PFSK-1 (cell line): ENCODE measurements around the gene FOXA3.

Experiments
- POLR2AphosphoS5 ChIP-seq: IDR thresholded peaks from 2 replicates; pipeline ENCODE4 v1.6.1; 2012; ENCODE audit warnings: low read depth, mild to moderate bottlenecking, control low read depth, low read length, moderate library complexity
- SIN3A ChIP-seq: IDR thresholded peaks from 2 replicates; pipeline ENCODE4 v1.6.1; 2012; ENCODE audit warnings: mild to moderate bottlenecking, low read length, moderate library complexity, borderline replicate concordance; ENCODE audit not compliant: insufficient read depth
- TAF1 ChIP-seq: IDR thresholded peaks from 2 replicates; pipeline ENCODE4 v1.6.1; 2012; ENCODE audit warnings: low read length, control low read depth, borderline replicate concordance; ENCODE audit not compliant: insufficient read depth
- TF ChIP-seq, protein P1 (sequence below), 2 experiments: IDR thresholded peaks; 2 replicates each; pipeline versions ENCODE4 v1.6.1 to v1.8.0; 2011 to 2012; ENCODE audit warnings: low read depth in 2 of 2, low read length in 2 of 2, control low read depth in 1 of 2, inconsistent platforms in 1 of 2, mild to moderate bottlenecking in 1 of 2, moderate library complexity in 1 of 2; ENCODE audit not compliant: insufficient read depth in 1 of 2

- TF ChIP-seq POLR2AphosphoS5 (no peak), TAF1 (no peak), SIN3A (no peak)
- TF ChIP-seq, protein P1, sequence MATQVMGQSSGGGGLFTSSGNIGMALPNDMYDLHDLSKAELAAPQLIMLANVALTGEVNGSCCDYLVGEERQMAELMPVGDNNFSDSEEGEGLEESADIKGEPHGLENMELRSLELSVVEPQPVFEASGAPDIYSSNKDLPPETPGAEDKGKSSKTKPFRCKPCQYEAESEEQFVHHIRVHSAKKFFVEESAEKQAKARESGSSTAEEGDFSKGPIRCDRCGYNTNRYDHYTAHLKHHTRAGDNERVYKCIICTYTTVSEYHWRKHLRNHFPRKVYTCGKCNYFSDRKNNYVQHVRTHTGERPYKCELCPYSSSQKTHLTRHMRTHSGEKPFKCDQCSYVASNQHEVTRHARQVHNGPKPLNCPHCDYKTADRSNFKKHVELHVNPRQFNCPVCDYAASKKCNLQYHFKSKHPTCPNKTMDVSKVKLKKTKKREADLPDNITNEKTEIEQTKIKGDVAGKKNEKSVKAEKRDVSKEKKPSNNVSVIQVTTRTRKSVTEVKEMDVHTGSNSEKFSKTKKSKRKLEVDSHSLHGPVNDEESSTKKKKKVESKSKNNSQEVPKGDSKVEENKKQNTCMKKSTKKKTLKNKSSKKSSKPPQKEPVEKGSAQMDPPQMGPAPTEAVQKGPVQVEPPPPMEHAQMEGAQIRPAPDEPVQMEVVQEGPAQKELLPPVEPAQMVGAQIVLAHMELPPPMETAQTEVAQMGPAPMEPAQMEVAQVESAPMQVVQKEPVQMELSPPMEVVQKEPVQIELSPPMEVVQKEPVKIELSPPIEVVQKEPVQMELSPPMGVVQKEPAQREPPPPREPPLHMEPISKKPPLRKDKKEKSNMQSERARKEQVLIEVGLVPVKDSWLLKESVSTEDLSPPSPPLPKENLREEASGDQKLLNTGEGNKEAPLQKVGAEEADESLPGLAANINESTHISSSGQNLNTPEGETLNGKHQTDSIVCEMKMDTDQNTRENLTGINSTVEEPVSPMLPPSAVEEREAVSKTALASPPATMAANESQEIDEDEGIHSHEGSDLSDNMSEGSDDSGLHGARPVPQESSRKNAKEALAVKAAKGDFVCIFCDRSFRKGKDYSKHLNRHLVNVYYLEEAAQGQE (IDR thresholded peaks at IDR 0.05; ENCODE audit: insufficient read depth in 1 of 2, low read depth in 2 of 2, low read length in 2 of 2), result no peak
Measured at GRCh38 chr19:45821103-45821521, 43.0 kb upstream of the FOXA3 start.
